Endothelial cell of umbilical vein (primary cell): ENCODE data around the gene PAK4.

Experiments used
- CTCF ChIP-seq, 2 donors: IDR thresholded peaks; 1 replicate in 1 of 2; 2 replicates in 1 of 2; pipeline ENCODE4 v1.5.1; 2011; ENCODE audit warnings: low read length in 2 of 2, mild to moderate bottlenecking in 2 of 2, moderate library complexity in 2 of 2, control low read depth in 1 of 2, inconsistent platforms in 1 of 2, low read depth in 1 of 2; ENCODE audit not compliant: insufficient read depth in 1 of 2; ENCODE audit errors: extremely low read depth in 1 of 2
- EZH2 ChIP-seq: IDR thresholded peaks from 2 replicates; pipeline ENCODE4 v1.6.1; 2012; ENCODE audit warnings: borderline replicate concordance, low read depth, mild to moderate bottlenecking, moderate library complexity, low read length, inconsistent platforms; ENCODE audit not compliant: severe bottlenecking
- MYC ChIP-seq: IDR thresholded peaks from one replicate; pipeline ENCODE4 v1.6.1; 2011; ENCODE audit warnings: mild to moderate bottlenecking, low read depth, low read length
- POLR2AphosphoS5 ChIP-seq: IDR thresholded peaks from 2 replicates; pipeline ENCODE4 v1.6.1; 2012; ENCODE audit warnings: low read depth, mild to moderate bottlenecking, control low read depth, low read length, moderate library complexity; ENCODE audit not compliant: insufficient read depth
- TF ChIP-seq, protein P1 (sequence below): IDR thresholded peaks from 2 replicates; pipeline ENCODE4 v1.6.1; 2011; ENCODE audit not compliant: insufficient read depth, insufficient read length

GRCh38 chr19:39135701-39136100 lies 10.1 kb downstream of the PAK4 start:
- no peak for TF ChIP-seq CTCF (IDR thresholded peaks at IDR 0.05; ENCODE audit: extremely low read depth in 1 of 2, insufficient read depth in 1 of 2, low read depth in 1 of 2, low read length in 2 of 2)
- TF ChIP-seq POLR2AphosphoS5 = no peak
- TF ChIP-seq MYC = no peak
- TF ChIP-seq EZH2 = no peak
- TF ChIP-seq, protein P1, sequence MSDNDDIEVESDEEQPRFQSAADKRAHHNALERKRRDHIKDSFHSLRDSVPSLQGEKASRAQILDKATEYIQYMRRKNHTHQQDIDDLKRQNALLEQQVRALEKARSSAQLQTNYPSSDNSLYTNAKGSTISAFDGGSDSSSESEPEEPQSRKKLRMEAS = no peak
